Uterus (tissue), 4 donors: ENCODE data around the gene KCNQ1OT1. TPM values are rescaled to one million over a fixed set of nuclear protein-coding genes. Genes with fewer than 3 reads are reported as not detected.
A peak's percentile ranks its signal among the peaks of the same experiment; 100 is the strongest.

Experiments
- DNase-seq, 2 donors: peaks; one replicate each; pipeline ENCODE4 v3.0.0-alpha.2; 2019 to 2020
- H3K27ac ChIP-seq, 2 donors: fragments of 200-600 bp; sonication (generic); 1 replicate in 1 of 2; 2 replicates in 1 of 2; pipeline ENCODE4 v1.5.1; 2016 to 2018
- H3K27me3 ChIP-seq, 2 donors: fragments of 200-600 bp; sonication (generic); one replicate each; pipeline ENCODE4 v1.5.1; 2018 to 2019; ENCODE audit warnings: control low read depth in 1 of 2
- H3K36me3 ChIP-seq, 2 donors: fragments of 200-600 bp; sonication (generic); one replicate each; pipeline ENCODE4 v1.5.1; 2019; ENCODE audit warnings: control low read depth in 1 of 2
- H3K4me1 ChIP-seq, 2 donors: fragments of 200-600 bp; sonication (generic); one replicate each; pipeline ENCODE4 v1.5.1; 2018 to 2019; ENCODE audit warnings: control low read depth in 1 of 2
- H3K4me3 ChIP-seq, 2 donors: fragments of 200-600 bp; sonication (generic); 1 replicate in 1 of 2; 2 replicates in 1 of 2; pipeline ENCODE4 v1.5.1; 2018 to 2019; ENCODE audit warnings: mild to moderate bottlenecking in 1 of 2
- H3K9me3 ChIP-seq, 2 donors: fragments of 200-600 bp; sonication (generic); one replicate each; pipeline ENCODE4 v1.5.1; 2019; ENCODE audit warnings: control low read depth in 1 of 2
- POLR2A ChIP-seq, 2 donors: fragments of 450-650 bp; IDR thresholded peaks; one replicate each; pipeline ENCODE4 v1.6.1; 2016; ENCODE audit warnings: antibody characterized with exemption in 2 of 2, mild to moderate bottlenecking in 1 of 2, moderate library complexity in 1 of 2
- intact Hi-C: fragments of 100-400 bp; cut with DNase I; formaldehyde crosslinking; loops from one replicate; pipeline ENCODE4 v1.15.1; 2023; ENCODE audit warnings: low total_unique reads
- total RNA-seq, 4 donors: library from RNA; depleted of rRNA in 3 of 4; stranded (reverse); fragments of >200 nt in 3 of 4; gene quantifications; one replicate each; pipeline versions ENCODE4 v1.1.0 to v1.2.4, GENCODE V29; 2014 to 2023
- TF ChIP-seq, protein P1 (sequence below), 4 experiments: fragments of 200-600 bp in 2 of 4; fragments of 450-650 bp in 2 of 4; sonication (generic) in 2 of 4; IDR thresholded peaks; one replicate each; pipeline ENCODE4 v1.5.1; 2016 to 2019; ENCODE audit warnings: antibody characterized with exemption in 4 of 4, mild to moderate bottlenecking in 2 of 4, moderate library complexity in 1 of 4
- donor health status: DM: yes; HTN: yes; CAD: no.

The KCNQ1OT1 gene
- total RNA-seq, 4 donors from 2014 or later: 2.6 to 19.4 (median 10.9) TPM

DNA sequence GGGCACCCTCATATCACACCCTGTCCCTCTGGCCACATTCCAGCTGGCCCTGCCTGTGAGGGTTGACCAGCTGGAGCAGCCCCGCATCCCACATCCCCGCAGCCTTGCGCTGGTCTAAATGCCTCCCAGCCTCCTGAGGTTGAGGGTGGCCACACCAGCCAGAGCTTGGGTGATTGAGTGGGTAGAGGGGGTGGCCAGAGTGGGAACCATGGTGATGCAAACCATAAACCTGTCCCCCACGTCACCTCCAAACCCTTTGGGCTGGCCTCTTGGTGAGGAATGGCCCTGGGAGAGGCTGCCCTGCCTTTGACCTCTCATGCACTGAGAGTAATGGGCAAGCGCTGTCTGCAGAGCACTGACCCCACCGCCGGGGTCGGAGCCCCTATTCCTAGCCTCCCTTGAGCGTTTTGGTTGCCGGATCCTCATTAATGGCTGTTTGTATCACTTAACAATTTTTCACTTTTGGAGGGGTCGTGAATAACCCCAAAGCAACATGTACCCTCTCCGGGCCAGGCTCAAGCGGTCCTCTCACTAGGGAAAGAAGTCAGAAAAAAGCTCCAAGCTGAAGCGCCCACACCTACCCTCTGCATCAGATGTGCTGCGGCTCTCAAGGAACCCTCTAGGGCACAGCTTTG is 16.0 kb upstream of the KCNQ1OT1 start:
- Histone ChIP-seq H3K4me1 (peaks cover 7 to 24% of the 10 kb centered on the region in 2 donors), H3K4me3 (no peak overlapping the region), H3K27me3 (no peaks in the 10 kb centered on the region), H3K27ac (peak overlapping the region in 1 of 2 donors; percentile 93), H3K9me3 (no peaks in the 10 kb centered on the region), H3K36me3 (no peaks in the 10 kb centered on the region)
- intact Hi-C loops: no loop called here
- TF ChIP-seq POLR2A (IDR thresholded peaks at IDR 0.05): no peak
- TF ChIP-seq, protein P1, sequence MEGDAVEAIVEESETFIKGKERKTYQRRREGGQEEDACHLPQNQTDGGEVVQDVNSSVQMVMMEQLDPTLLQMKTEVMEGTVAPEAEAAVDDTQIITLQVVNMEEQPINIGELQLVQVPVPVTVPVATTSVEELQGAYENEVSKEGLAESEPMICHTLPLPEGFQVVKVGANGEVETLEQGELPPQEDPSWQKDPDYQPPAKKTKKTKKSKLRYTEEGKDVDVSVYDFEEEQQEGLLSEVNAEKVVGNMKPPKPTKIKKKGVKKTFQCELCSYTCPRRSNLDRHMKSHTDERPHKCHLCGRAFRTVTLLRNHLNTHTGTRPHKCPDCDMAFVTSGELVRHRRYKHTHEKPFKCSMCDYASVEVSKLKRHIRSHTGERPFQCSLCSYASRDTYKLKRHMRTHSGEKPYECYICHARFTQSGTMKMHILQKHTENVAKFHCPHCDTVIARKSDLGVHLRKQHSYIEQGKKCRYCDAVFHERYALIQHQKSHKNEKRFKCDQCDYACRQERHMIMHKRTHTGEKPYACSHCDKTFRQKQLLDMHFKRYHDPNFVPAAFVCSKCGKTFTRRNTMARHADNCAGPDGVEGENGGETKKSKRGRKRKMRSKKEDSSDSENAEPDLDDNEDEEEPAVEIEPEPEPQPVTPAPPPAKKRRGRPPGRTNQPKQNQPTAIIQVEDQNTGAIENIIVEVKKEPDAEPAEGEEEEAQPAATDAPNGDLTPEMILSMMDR (IDR thresholded peaks at IDR 0.05): no peak
- no peak for DNase-seq

DNA sequence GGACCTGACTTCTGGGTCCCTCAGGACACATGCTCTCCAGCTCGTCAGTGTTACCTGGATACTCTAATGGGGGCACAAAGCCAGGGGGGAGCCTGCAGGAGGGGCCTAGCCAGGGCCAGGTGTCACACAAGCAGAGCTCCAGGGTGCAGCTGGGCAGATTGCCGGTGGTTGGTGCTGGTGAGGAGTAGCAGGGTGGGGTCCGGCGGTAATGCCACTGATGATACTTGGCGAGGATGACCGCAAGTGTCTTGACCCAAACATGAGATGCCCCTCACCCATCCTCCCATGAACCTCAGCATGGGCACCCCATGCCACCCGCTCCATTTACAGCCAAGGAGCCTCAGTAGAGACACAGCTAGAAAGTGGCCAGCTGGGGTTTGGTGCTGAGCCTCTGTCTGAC is 15.1 kb upstream of the KCNQ1OT1 start:
- intact Hi-C loops: no loop called here
- DNase-seq: no peak
- H3K4me1 ChIP-seq: peaks cover 7 to 24% of the 10 kb centered on the region in 2 donors

DNA sequence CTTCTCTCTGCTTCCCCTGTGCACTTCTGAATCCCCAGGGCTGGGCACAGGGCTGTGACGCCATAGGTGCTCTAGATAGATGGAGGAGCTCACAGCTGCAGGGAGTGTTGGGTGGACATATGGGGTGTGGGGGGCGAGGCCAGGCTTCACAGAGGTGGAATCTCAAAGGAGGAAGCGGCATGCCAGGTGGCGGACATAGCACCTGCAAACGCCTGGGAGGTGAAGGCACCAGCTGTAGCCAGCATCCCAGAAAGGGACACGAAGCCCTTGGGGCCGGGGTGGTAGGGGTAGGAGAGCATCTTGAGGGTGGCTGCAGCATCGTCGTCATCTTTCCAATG is 14.6 kb upstream of the KCNQ1OT1 start:
- H3K27me3 ChIP-seq: no peaks in the 10 kb centered on the region
- DNase-seq: no peak
- intact Hi-C loops: no loop called here
- peaks cover 7 to 24% of the 10 kb centered on the region in 2 donors for H3K4me1 ChIP-seq
- no peak overlapping the region for H3K4me3 ChIP-seq
- no peaks in the 10 kb centered on the region for H3K9me3 ChIP-seq
- no peaks in the 10 kb centered on the region for H3K36me3 ChIP-seq
- no peak for TF ChIP-seq POLR2A (IDR thresholded peaks at IDR 0.05)
- TF ChIP-seq, protein P1 (IDR thresholded peaks at IDR 0.05): no peak
- H3K27ac ChIP-seq: peak overlapping the region; percentile 81 to 93

More for the DNA sequence above, 15.1 kb upstream of the KCNQ1OT1 start:
- Histone ChIP-seq H3K4me3 (no peak overlapping the region), H3K36me3 (no peaks in the 10 kb centered on the region), H3K27me3 (no peaks in the 10 kb centered on the region), H3K9me3 (no peaks in the 10 kb centered on the region), H3K27ac (peak overlapping the region; percentile 81 to 93)
- TF ChIP-seq, protein P1 (IDR thresholded peaks at IDR 0.05): no peak

DNA sequence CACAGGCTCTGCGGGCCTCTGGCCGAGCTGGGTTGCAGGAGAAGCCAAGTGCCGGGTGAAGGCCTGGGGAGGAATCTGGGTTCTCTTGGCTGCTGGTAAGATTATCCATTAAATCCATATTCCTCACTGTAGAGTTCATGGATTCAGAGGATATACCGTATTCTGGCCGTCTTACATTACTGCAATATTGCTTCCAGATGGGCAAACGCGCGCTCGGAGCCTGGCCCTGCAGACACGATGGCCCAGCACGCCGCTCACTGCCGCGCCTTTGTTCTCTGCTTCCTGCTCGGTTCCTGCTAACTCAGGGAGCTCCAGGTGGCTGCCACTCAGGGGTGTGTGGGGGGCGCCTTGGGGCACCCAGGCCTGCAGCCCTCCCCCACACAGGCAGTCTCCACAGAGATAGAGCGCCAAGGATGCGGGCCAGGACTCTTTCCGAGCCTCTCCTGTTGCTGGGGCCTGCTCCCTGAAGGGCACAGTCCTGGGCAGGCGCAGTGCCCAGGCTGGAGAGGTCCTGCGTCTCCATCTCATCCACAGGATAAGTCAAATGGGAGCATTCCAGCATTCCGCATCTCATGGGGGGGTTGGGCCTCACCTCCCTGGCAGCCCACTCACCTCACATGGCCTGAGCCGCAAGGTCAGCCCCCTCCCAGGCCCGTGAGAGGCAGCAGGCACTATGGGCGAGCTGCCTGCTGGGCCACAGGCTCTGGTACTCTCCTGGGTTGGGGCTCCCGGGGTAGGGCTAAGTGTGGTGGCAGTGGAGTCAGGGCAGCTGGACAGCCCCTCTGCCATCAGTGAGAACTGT is 14.1 kb upstream of the KCNQ1OT1 start:
- Histone ChIP-seq H3K9me3 (no peaks in the 10 kb centered on the region), H3K4me3 (no peak overlapping the region), H3K4me1 (peaks cover 7 to 24% of the 10 kb centered on the region in 2 donors), H3K27ac (peak overlapping the region; percentile 81 to 93), H3K27me3 (no peaks in the 10 kb centered on the region), H3K36me3 (no peaks in the 10 kb centered on the region)
- TF ChIP-seq POLR2A (IDR thresholded peaks at IDR 0.05): no peak
- TF ChIP-seq, protein P1 (IDR thresholded peaks at IDR 0.05): no peak
- peak in 1 of 2 donors; percentile 49 for DNase-seq
- intact Hi-C loops: no loop called here

DNA sequence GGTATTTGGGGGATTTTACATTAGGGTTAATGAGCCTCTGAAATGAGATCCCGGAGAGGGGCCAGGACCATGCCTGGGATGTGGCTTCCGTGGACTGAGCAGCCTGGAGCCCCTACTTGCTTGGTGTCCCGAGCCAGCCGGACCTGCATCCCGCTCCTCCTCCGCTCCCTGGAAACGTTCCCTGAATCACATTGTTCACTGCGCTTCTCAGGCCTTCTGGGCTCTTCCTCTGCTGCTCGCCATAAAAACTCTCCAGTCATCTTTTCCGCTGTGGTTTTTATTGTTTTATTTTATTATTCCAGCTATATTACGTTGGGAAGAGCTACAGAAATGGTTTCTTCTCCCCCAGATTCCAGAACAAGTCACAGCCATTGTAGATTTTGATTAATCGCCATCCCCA is 13.3 kb upstream of the KCNQ1OT1 start:
- Histone ChIP-seq H3K27me3 (no peaks in the 10 kb centered on the region), H3K4me3 (no peak overlapping the region), H3K9me3 (no peaks in the 10 kb centered on the region), H3K27ac (peak overlapping the region; percentile 81 to 93), H3K36me3 (no peaks in the 10 kb centered on the region), H3K4me1 (peaks cover 11 to 24% of the 10 kb centered on the region in 2 donors)
- DNase-seq: peak; percentile 70 to 80
- TF ChIP-seq, protein P1 (IDR thresholded peaks at IDR 0.05): no peak
- TF ChIP-seq POLR2A (IDR thresholded peaks at IDR 0.05): no peak
- intact Hi-C loops: no loop called here
